T-helper 2 cell treated with Interferon-gamma antibody and Interleukin-4, amounts not matched to agents 100 ng/mL and 5 ng/mL, for 36 hours (primary cell): ENCODE results near the gene ATG5. TPM values are rescaled to one million over a fixed set of nuclear protein-coding genes. Genes with fewer than 3 reads are reported as not detected.

Experiments used
- intact Hi-C: fragments of 100-400 bp; cut with micrococcal nuclease; formaldehyde crosslinking; loops from one replicate; pipeline ENCODE4 v1.15.1; 2023
- total RNA-seq: library from RNA; stranded (reverse); gene quantifications from 2 replicates; pipeline ENCODE4 v1.2.3, GENCODE V29; 2022

Gene ATG5
- total RNA-seq: 32.9 and 35.8 TPM in 2 replicates

GRCh38 chr6:106325336-106326178 lies at the start of gene ATG5:
ATG5 (minus strand) TSS chr6:106325760; CDS start chr6:106316208, 9,552 bp downstream.
- intact Hi-C loops: loop anchor here (1.0 to 10.0 kb wide), 5 partner anchors 197 to 921 kb away; partner anchors contain the start of genes PREP, QRSL1 and RTN4IP1

DNA sequence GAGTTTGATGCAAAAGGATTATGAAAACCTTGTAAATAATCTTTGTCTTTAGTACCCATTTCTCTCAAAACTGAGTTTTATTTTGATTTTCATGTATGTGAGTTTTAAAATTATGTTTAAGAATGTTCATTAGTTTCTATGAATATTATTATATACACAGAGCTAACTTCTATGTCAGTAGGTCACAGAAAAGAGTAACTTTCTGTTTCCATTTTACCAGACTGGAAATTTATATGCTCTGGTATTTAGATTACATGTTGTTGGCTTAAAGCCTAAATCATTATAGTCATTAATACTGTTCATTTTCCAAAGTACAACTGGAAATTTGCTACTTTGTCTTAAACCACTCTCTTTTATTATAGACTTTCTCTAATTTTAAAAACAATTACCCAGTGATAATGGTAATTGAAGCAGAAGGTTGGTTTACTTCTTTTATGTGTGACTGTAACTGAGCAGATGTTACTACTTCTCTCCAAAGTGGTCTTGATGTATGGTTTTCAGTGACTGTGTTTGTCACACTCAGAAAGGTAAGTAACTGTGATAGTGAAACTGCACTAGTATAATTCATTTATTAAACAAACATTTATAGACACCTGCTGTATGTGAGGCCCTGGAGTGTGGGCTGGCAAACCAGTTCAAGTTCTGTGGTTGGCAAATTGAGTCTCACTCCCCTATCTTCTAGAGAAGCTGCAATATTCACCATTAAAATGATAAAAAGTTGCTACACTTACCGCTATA lies 48.1 kb upstream of the ATG5 start:
- intact Hi-C loops: no loop called here

DNA sequence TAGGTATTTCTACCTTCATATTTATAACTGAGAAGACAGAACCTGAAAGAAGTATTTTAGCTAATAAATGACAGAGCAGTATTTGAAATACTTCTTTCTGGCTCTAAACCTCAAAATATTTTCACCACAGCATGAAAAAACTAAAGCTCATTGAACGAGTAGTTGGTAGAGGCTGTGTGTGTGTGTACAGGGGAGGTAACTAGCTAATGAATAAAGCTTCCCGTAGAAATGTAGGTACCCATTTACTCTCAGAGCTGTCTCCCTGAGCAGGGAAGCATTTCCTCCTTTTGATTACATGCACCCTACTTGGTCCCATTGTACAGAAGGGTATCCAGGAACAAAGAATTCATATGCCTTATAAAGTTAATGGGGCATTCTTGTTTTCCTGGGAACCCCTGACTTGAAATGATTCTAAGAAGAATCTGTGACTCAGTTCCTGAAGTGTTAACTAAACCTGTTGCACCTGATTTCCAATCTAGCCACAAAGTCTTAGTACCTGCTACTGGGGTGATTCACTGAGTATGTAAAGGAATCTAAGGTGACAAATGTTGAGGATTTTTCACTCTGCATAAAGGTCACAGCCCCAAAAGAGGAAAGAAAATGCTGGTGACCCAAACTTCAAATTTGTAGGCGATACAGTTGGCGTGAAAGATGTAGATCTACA lies 47.4 kb upstream of the ATG5 start:
- intact Hi-C loops: no loop called here

DNA sequence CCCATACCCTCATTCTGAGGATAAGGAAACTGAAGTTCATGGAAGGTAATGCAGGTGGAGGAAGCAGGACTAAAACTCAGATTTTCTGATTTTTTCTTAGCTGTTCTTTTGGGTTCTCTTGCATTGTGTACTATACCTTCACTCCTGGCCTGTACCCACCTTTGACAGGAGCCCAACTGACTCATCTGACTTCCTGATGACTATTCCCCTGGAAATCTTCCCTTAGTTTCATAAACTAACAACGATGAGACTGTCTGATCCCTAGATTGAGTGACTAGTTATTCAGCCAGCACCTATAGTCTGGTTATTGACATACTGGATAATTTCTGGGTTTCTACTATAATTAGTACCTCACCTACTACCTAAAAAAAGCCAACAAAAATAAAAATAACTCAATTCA lies 45.1 kb upstream of the ATG5 start:
- intact Hi-C loops: no loop called here

DNA sequence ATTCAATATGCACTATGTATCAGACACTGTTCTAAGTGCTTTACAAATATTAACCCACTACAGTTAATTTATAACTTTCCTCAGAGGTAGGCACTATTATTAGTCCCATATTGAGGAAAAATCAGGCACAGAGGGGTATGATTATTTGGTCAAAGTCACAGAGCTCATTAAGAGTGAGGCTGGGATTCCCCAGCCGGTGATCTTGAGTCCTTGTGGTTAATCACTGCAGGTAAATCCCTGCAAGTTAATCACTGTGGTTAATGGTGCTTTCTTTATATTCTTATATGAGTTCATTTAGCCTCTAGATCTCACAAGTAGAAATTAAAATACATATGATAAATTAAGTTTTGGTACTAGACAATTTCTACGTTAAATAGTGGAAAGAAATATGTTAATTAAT lies 44.2 kb upstream of the ATG5 start:
- intact Hi-C loops: no loop called here

DNA sequence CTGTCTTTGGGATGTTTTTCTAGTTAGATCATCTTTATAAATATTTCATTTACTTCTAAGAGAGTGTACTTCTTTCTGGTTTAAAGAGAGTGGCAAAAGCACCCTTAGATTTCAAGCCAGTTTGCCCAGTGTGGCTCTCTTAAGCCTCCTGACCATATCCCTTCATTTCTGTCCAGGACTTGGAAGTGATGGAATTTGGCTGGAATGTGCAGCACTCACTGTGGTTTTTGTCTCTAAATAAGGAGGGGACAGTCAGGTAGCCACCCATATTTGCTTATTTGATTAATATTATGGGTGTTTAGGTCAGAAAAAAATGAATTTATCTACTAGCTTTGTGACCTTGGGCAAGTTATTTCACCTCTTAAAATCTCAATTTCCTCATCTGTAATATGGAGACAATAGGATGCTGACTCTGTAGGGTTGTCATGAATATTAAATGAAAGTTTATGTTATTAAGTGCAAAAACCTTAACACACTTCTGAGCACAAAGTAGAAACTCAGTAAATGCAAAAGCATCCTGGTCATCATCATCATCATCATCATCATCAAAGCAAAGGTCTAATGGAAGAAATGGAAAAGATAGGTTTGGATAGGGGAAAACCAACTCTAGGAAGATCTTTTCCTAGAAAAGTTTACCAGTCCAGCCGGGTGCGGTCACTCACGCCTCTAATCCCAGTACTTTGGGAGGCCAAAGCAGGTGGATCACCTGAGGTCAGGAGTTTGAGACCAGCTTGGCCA lies 38.0 kb upstream of the ATG5 start:
- intact Hi-C loops: no loop called here

DNA sequence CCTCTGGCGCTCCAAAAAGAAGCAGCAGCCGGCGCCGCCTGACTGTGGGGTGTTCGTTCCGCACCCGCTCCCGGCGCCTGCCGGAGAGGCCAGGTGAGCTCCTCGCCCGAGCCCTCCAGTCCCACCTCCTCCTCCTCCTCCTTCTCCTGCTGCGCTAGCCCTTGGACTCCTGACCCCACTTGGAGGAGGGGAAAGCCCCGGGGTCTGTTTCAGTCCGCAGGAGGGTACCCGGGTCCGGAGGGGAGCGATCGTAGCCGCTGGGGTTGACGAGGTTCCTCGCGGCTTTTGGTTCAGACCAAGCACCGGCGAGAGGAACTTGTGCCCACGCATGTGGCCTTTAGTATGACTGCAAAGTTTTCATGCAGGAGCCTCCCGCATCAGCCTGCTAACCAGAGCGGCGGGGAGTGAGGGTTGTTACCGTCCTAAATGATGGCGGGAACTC lies 35.5 kb upstream of the ATG5 start:
- intact Hi-C loops: no loop called here

DNA sequence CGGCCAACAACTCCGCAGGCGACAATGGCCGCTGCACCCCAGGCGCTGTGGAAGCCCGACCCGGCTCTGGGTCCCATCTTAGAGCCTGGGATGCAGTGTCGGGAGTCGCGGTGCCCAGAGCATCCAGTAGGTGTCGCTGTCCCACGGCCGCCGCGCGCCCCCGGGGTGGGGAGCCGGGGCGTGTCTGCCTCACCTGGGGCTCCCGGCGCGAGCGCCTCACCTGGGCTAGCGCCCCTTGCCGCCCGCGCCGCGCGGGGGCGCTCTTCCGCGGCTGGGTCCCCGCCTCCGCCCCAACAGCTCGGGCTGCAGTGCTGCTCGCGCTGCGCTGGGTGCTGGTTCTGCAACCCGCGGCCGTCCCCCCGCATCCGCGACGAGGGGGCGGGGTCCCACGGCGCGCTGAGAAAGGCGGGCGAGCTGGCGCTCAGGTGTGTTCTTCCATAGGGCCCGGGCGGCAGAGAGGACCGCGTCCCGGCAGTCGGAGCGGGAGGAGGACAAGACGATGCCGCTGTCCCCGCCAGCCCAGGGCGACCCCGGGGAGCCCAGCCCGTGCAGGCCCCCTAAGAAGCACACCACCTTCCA lies 34.9 kb upstream of the ATG5 start, which contains the start of gene CRYBG1:
TSS of gene CRYBG1 (plus strand) at position 308 of the 579 bp plus-strand sequence. CDS start at position 500, 192 bp downstream.
- intact Hi-C loops: no loop called here

DNA sequence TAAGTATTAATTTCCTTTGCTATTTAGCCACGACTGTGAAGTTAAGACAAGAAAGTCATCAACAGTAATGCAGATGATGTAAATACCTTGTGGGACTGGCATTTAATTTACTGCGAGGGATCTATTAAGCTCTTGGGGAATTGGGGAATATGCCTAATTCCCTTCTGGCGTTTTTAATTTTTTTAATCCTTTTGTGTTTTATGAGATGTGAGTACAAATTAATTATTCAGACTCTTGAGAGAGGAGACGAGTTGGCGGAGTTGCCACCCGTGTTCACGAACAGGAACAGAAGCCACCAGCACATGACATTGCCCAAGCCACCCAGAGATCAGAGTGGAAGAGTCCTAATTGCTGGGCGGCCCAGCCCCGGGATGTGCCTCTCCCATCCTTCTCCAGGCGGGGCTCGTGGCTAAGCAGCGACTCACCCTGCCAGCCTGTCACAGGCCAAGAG lies 34.4 kb upstream of the ATG5 start:
- intact Hi-C loops: no loop called here

DNA sequence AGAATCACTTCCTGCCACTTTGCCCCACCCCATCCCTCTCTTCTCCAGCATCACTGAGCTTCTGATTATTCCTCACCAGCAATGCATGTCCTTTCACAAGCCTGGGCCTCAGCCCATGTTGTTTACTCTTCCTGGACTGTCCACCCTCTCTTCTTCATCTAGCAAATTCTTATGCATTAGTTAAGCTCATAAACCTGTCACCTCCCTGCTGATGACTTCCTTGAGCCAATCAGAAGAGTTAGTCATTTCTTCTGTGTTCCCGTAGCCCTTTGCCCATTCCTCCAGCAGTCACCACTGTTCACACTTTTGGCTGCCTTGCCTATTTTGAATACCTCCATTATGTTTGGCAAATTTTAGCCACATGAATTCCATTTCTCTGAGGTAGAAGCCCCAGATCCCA lies 30.8 kb upstream of the ATG5 start:
- intact Hi-C loops: no loop called here

DNA sequence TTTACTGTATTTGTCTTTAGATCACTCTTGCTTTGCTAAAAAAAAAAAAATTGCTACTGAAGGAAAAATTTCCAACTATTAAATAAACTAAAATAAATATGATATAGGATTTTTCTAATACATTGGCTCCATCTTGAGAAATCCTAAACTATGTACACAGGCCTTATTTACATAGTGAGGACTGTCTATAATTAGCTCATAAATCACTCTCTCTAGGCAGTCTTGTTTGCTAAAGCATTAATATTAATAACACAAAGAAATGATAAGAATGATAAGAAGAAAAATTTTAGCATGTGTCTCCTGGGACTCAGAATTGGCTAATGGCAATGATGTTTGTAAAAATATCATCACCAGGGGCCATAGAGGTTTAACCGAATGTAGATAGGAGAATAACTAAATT lies 21.7 kb upstream of the ATG5 start:
- intact Hi-C loops: no loop called here

DNA sequence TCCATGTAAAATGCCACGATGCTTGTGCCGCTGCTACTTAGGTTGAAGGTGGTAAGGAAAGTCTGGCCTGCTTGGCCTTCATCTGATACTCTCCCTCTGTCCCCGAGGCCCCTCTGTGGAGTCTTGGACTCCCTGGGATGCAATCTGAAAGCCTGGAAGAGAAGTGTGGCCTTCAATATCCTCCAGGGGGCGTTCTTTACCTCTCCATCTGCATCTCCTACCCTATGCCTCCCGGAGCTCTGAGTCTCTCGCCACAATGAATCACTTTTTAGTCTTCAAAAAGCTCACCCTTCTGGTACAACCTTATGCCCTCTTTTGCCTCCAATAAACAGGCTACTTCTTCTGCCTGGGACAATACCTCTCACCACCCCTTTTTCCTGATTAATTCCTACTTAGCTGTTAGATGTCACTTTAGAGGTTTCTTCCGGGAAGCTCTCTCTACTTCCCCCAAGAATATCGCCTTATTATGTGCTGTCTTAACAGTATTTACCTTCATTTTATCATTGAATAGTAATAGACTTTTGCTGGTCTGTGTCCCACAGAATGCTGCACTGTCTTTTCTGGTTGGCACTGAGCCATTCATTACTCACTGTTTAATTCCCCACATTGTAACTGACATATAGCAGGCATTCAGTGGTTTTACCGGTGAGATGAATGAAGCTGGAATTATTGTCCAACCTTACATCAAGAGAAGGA lies 13.9 kb upstream of the ATG5 start:
- intact Hi-C loops: loop anchor here (5.0 kb wide), 1 partner anchor 658 kb away; no protein-coding TSS in a partner anchor

GRCh38 chr6:106334646-106335448 lies 9.3 kb upstream of the ATG5 start:
- intact Hi-C loops: loop anchor here (1.0 to 5.0 kb wide), 3 partner anchors 110 to 662 kb away; no protein-coding TSS in a partner anchor

- intact Hi-C loops: loop anchor here (1.0 to 10.0 kb wide), 5 partner anchors 197 to 920 kb away; partner anchors contain the start of genes PREP, QRSL1 and RTN4IP1
Observed at GRCh38 chr6:106324726-106325335, 729 bp downstream of the ATG5 start.

GRCh38 chr6:106321940-106322339 lies 3.6 kb downstream of the ATG5 start:
- intact Hi-C loops: loop anchor here (10.0 kb wide), 1 partner anchor 917 kb away; the partner anchor contains the start of gene PREP

GRCh38 chr6:106318851-106319250 lies 6.7 kb downstream of the ATG5 start:
- intact Hi-C loops: no loop called here

- intact Hi-C loops: no loop called here
Observed at GRCh38 chr6:106318061-106318460, 7.5 kb downstream of the ATG5 start.

DNA sequence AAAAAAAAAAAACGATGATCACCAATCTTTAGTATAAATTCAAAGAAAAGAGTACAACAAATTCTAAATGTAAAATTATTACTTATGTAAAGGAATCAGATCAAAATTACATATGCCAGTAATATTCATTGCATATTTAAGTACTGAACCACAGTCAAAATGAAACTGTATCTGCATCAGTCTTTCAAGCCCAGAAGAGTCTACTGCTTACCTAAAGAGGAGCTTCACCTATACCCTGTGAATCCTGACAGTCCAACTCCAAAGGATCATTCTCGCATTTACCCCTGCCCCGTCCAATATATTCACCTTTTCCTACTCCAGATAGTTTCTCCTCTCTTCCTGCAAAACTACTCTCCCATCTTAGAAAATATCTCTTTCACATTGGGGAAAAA lies 9.2 kb downstream of the ATG5 start:
- intact Hi-C loops: no loop called here
